GM21526 (cell line): Measurements from ENCODE around the gene USP21.

Source experiments
- ATAC-seq: cut with Tn5 transposase; IDR thresholded peaks from one replicate; pipeline ENCODE4 v1.9.1; 2021; ENCODE audit warnings: moderate library complexity; ENCODE audit not compliant: unreplicated experiment, low FRiP score

USP21 gene

DNA sequence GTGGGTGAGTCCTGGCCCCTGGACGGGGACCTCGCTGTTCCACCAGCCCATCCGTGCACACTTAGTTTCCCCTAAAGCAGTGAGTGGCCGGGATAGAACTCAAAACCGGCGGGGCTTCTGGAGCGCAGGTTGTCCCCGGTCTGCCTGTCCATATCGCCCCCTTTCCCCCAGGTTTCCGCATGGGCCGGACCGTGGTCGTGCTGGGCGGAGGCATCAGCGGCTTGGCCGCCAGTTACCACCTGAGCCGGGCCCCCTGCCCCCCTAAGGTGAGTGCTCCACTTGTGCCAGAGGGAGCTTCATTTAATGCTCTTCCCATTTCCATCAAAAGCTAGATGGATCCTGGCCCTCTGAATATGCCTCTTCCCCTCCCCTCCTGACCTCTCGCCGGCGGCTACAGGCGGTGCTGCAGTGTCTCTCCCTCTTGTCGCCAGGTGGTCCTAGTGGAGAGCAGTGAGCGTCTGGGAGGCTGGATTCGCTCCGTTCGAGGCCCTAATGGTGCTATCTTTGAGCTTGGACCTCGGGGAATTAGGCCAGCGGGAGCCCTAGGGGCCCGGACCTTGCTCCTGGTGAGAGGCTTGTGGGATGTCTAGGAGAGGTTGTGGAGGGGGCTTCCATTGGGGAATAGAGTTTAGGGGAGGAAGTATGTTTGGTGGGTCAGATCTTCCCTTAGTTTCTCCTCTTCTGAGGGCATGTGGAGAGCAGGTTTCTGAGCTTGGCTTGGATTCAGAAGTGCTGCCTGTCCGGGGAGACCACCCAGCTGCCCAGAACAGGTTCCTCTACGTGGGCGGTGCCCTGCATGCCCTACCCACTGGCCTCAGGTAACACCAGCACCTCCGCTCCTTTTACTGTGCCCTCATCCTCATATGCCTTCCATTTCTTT, 7.6 kb downstream of the USP21 start:
- ATAC-seq: peak; percentile 1

DNA sequence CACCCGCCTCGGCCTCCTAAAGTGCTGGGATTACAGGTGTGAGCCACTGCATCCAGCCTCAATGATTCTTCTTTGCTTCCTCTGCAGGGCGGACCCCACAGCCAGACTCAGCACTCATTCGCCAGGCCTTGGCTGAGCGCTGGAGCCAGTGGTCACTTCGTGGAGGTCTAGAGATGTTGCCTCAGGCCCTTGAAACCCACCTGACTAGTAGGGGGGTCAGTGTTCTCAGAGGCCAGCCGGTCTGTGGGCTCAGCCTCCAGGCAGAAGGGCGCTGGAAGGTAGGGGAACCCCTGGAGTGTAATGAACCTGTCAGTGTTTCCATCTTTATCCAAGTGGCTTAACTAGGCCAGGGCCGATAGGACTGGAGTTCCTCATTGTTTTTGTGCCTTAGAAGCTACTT, 9.6 kb downstream of the USP21 start:
- no peak for ATAC-seq

DNA sequence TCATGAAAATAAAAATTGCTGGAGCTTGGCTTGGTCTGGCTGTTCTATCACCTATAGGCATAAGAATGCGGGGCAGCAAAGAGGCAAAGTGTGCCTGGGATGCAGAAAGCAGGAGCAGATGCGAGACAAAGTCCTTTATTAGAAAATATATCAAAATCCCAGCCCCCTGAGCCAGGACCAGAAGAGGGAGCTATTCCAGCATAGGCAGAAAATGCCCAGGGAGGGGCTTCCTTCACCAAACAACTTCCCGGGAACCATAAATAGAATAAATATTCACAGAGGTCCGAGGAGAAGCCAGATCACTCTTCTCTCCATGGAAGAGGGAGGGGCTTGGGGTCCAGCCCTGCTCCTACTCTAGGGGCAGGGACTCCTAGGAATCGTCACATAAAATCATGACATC, 11.9 kb downstream of the USP21 start:
- no peak for ATAC-seq

- no peak for ATAC-seq
Observed at GRCh38 chr1:161171696-161172095, 12.4 kb downstream of the USP21 start.

DNA sequence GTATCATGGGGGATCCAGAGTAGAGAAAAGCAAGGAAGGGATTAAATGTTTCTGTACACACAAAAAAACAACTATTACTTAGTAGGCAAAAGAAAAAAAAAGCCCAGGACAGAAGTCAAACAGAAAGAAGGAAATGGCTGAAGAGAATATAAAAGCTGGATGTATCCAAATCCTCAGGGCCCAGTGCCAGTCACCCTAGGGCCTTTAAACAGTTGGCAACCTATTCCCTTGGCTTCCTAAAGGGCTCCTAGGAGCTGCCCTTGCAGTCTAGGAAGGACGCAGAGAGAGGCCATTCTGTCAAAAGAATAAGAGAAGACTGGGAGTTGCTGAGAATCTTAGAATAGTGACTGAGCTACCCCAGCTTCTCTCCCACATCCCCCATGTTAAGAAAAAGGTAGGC, 13.0 kb downstream of the USP21 start:
- ATAC-seq: no peak

DNA sequence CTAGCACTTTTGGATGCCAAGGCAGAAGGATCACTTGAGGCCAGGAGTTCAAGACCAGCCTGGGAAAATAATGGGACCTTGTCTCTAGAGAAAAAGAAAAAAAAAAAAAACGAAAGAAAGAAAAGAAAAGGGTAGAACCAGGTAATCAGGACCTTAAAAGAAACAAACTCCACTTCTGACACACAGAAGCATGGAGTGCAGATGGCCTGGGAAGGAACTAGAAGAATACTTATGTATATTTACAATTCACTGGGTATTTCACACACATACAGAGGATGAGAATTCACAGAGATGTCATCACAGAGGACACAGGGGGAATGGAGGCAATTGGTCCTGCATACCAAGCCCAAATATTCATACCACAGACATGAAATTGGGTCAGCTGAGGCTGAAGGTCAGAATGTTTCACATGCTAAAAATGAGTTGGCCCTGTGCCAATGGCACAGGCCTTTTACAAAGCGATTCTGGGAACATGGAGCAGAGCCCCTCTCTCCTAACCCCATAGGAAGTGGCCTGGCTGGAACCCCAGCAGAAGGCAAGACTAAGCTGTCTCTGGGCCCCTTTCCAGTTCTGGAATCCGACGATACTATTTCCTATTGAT, 13.6 kb downstream of the USP21 start:
- no peak for ATAC-seq

GRCh38 chr1:161173711-161174110, 14.4 kb downstream of the USP21 start:
- ATAC-seq: no peak

GRCh38 chr1:161174911-161175310, 15.6 kb downstream of the USP21 start:
- ATAC-seq: no peak

GRCh38 chr1:161175771-161176453, 16.6 kb downstream of the USP21 start:
- ATAC-seq: no peak

- no peak for ATAC-seq
Observed at GRCh38 chr1:161176468-161177111, 17.3 kb downstream of the USP21 start.

DNA sequence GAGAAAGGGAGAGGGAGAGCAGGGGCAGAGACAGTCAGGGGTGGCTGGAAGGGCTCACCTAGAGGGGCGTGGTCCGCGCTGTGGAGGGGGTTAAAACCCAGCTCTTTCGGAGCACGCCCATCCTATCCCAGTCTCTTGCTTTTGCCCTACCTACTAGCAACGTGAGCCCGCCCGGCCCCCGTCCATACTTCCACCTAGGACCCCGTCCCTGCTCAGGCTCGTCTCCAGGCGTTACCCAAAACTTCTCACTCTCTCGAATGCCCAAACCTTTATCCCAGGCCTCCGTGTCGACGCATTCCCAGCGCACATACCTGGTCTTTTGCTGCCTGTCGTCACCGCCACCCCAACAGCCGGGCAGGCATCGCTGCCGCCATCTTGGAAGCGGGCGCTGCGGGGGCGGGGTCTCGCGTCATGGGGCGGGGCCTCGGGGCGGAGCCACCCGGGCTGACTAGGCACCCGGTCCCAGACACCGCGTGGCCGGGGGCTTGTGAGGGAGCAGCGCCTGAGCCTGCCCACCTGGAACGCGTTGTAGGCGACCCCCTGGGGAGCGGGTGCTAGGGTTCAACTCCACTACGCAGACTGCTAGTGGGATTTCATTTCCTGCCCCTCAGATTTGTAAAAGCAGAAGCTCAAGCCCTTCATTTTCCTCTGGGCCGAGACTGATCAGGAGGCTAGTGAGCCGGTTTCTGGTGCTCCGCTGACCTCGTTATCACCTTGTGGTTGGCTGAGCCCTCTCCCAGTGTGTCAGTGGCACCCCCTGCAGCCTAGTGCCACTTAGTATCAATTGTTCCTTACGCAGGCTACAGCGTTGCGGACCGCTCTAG, 18.0 kb downstream of the USP21 start, which contains the start of gene B4GALT3:
B4GALT3 (minus strand) TSS at position 396 of the 824 bp plus-strand sequence. CDS start 1,447 bp downstream, outside the sequence.
- ATAC-seq: peak; percentile 61

DNA sequence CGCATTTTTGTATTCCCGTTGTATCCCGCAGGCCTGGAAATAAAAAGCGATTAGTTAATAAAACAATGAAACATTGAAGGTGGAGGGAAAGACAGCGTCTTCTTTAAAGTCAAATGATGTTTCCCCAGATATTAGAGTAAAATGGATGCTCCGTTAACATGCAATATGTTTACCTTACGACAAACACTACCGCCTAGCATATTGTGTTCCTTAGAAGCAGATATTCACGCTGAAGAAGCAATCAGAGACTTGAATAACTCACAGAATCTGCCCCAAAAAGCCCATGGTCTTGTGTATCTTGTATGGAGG, 18.6 kb downstream of the USP21 start:
- no peak for ATAC-seq

DNA sequence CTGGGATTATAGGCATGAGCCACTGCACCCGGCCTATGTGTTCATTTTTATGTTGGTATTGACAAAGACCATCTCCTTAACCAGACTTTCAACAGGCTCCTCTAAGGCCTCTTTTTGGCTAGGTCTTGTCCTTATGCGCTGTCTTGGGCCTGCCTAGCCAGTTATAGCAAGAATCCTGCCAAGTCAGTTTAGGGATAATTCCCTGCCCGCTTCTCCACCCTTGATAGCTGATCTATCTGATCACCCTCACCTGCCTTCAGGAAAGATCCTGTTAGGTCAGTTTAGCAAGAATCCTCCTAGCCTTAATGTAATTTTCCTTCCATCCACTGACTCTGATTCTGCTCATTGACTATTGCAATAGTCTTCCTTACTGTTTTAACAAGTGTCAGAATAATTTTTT, 20.4 kb downstream of the USP21 start:
- ATAC-seq: no peak

GRCh38 chr1:161180639-161181038, 21.3 kb downstream of the USP21 start:
- no peak for ATAC-seq

DNA sequence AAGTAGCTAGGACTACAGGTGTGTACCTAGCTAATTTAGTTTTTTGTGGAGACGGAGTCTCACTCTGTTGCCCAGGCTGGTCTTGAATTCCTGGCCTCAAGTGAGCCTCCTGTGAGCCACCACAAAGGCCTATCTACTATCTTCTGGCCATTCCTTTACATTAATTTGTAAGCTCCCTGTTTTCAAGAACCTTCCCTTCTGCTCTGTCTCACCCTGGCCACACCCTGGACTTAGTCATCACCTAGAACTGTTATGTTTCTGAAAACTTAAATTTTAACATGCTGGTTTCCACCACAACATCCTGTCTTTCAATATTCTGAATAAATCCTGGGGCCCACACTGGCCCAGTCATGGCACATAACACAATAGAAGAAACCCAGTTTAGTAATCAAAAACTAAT, 22.9 kb downstream of the USP21 start:
- ATAC-seq: peak; percentile 41

- peak; percentile 56 for ATAC-seq
Observed at GRCh38 chr1:161185282-161185682, 26.0 kb downstream of the USP21 start.

- ATAC-seq: peak; percentile 33
Observed at GRCh38 chr1:161185732-161186311, 26.5 kb downstream of the USP21 start.

DNA sequence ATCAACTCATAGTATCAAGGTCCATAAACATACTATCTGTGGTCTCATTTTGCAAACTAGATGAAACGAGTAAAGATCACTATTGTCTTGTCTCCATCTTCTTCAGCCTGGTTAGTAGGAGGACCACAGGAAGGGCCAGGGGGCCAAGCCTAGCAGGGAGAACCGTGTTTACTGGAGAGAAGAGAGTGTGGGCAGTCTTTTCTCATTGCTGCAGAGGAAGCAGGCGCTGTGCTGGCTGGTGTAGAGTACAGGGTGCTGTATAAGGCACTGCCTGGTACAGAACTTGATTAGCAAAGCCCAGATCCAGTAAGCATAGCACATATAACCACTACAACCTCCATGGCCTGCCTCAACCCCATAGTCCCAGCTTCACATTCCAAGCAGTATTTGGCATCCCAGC, 28.0 kb downstream of the USP21 start:
- ATAC-seq: no peak

DNA sequence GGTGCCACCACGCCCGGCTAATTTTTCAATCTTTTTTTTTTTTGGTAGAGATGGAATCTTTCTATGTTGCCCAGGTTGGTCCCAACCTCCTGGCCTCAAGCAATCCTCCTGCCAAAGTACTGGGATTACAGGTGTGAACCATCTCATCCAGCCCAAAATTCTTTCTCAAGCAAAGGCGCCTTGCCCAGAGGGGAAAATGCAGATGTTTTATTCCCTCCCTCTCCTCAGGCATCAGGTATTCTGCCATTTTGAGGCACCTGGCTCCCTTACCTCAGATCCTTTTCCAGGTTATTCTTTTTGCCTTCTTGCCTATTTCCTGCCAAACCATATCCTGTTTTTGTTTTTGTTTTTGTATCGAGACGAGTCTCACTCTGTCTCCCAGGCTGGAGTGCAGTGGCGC, 29.1 kb downstream of the USP21 start:
- no peak for ATAC-seq

DNA sequence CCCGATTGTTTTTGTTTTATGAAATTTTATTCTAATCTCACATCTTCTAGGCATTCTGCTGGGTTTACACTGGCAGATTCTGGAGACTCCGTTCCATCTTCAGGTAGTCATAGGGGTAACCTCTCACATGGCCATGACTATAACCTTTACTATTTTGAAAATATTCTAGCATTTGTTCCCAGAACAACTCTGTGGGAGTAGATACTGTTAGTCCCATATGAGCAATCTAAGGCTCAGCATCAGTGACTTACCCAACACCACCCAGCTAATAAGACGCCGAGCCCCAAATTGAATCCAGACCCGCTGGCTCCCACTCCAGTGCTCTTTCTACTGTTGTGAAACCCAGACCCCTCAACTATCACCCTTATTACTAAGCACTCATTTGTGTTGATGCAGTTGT, 29.7 kb downstream of the USP21 start:
- no peak for ATAC-seq
